ENCODE results near the gene TCL1B.

The TCL1B gene

GRCh38 chr14:95666450-95666849, 19.8 kb upstream of the TCL1B start:
- DNase-seq (ENCODE audit: low read depth, low spot score) = no peak

- DNase-seq (ENCODE audit: low read depth, low spot score) = no peak
These were observed 19.0 kb upstream of the TCL1B start for GRCh38 chr14:95667249-95667693.

- DNase-seq (ENCODE audit: low read depth, low spot score) = no peak
These were observed 17.9 kb upstream of the TCL1B start for GRCh38 chr14:95668235-95668772.

GRCh38 chr14:95674613-95675012, 11.6 kb upstream of the TCL1B start:
- DNase-seq (ENCODE audit: low read depth, low spot score) = no peak

GRCh38 chr14:95675486-95675885, 10.7 kb upstream of the TCL1B start:
- DNase-seq (ENCODE audit: low read depth, low spot score) = no peak

GRCh38 chr14:95677179-95677835, 8.9 kb upstream of the TCL1B start:
- DNase-seq (ENCODE audit: low read depth, low spot score) = no peak

GRCh38 chr14:95679148-95679815, 6.9 kb upstream of the TCL1B start:
- DNase-seq (ENCODE audit: low read depth, low spot score) = no peak

- DNase-seq (ENCODE audit: low read depth, low spot score) = no peak
These were observed 6.1 kb upstream of the TCL1B start for GRCh38 chr14:95679998-95680735.

GRCh38 chr14:95681153-95681552, 5.1 kb upstream of the TCL1B start:
- no peak for DNase-seq (ENCODE audit: low read depth, low spot score)

- peak; percentile 3 for DNase-seq (ENCODE audit: low read depth, low spot score)
These were observed 2.4 kb upstream of the TCL1B start for GRCh38 chr14:95683793-95684192.

- DNase-seq (ENCODE audit: low read depth, low spot score) = no peak
These were observed 709 bp downstream of the TCL1B start for GRCh38 chr14:95686935-95687334.

- DNase-seq (ENCODE audit: low read depth, low spot score) = no peak
These were observed 3.2 kb downstream of the TCL1B start for GRCh38 chr14:95689441-95689840.

GRCh38 chr14:95690815-95691214, 4.6 kb downstream of the TCL1B start:
- DNase-seq (ENCODE audit: low read depth, low spot score) = no peak

- DNase-seq (ENCODE audit: low read depth, low spot score) = no peak
These were observed 5.4 kb downstream of the TCL1B start for GRCh38 chr14:95691591-95691990.

- DNase-seq (ENCODE audit: low read depth, low spot score) = no peak
These were observed 5.9 kb downstream of the TCL1B start for GRCh38 chr14:95692109-95692508.

GRCh38 chr14:95695051-95695450, 8.8 kb downstream of the TCL1B start:
- DNase-seq (ENCODE audit: low read depth, low spot score) = no peak

GRCh38 chr14:95695913-95696312, 9.7 kb downstream of the TCL1B start:
- DNase-seq (ENCODE audit: low read depth, low spot score) = no peak

- DNase-seq (ENCODE audit: low read depth, low spot score) = no peak
These were observed 10.5 kb downstream of the TCL1B start for GRCh38 chr14:95696741-95697140.

GRCh38 chr14:95697764-95698163, 11.5 kb downstream of the TCL1B start:
- DNase-seq (ENCODE audit: low read depth, low spot score) = no peak

- no peak for DNase-seq (ENCODE audit: low read depth, low spot score)
These were observed 12.1 kb downstream of the TCL1B start for GRCh38 chr14:95698287-95698686.

- no peak for DNase-seq (ENCODE audit: low read depth, low spot score)
These were observed 13.2 kb downstream of the TCL1B start for GRCh38 chr14:95699412-95699811.

- no peak for DNase-seq (ENCODE audit: low read depth, low spot score)
These were observed 14.2 kb downstream of the TCL1B start for GRCh38 chr14:95700221-95700976.
